Nephron progenitor cell (in vitro differentiated cells): ENCODE data around the gene BRD4.

Source experiments
- DNase-seq: peaks from one replicate; pipeline ENCODE4 v3.0.0; 2021
- H3K27ac Mint-ChIP-seq: 2 replicates; pipeline ENCODE4 v1.8.0; 2021; ENCODE audit warnings: mild to moderate bottlenecking, moderate library complexity, mixed read lengths
- H3K27me3 Mint-ChIP-seq: 2 replicates; pipeline ENCODE4 v1.8.0; 2021; ENCODE audit warnings: mild to moderate bottlenecking, low read depth, mixed read lengths; ENCODE audit not compliant: poor library complexity
- H3K36me3 Mint-ChIP-seq: 2 replicates; pipeline ENCODE4 v1.8.0; 2021; ENCODE audit warnings: low read depth, mixed read lengths
- H3K4me1 Mint-ChIP-seq: 2 replicates; pipeline ENCODE4 v1.8.0; 2021; ENCODE audit warnings: mixed read lengths
- H3K4me3 Mint-ChIP-seq: 2 replicates; pipeline ENCODE4 v1.8.0; 2021; ENCODE audit warnings: mild to moderate bottlenecking, moderate library complexity, mixed read lengths
- H3K9me3 Mint-ChIP-seq: 2 replicates; pipeline ENCODE4 v1.8.0; 2021; ENCODE audit warnings: mild to moderate bottlenecking, moderate library complexity, mixed read lengths
- CTCF ChIP-seq: fragments of 200-600 bp; sonication (generic); IDR thresholded peaks from 2 replicates; pipeline ENCODE4 v1.5.0; 2021; ENCODE audit warnings: antibody characterized with exemption

BRD4 gene

GRCh38 chr19:15231271-15231670 lies 101.1 kb downstream of the BRD4 start:
- Mint-ChIP-seq H3K36me3 (peaks cover 16% of the 10 kb centered on the region), H3K9me3 (peaks cover 5% of the 10 kb centered on the region), H3K27ac (no peak overlapping the region), H3K4me1 (peaks cover 30% of the 10 kb centered on the region), H3K27me3 (peaks cover 39% of the 10 kb centered on the region), H3K4me3 (no peak overlapping the region)
- DNase-seq = no peak
- no peak for TF ChIP-seq CTCF

GRCh38 chr19:15227261-15227660 lies 105.1 kb downstream of the BRD4 start:
- Mint-ChIP-seq H3K36me3 (no peaks in the 10 kb centered on the region), H3K9me3 (peaks cover 5% of the 10 kb centered on the region), H3K27me3 (peaks cover 22% of the 10 kb centered on the region), H3K27ac (no peak overlapping the region), H3K4me1 (peaks cover 28% of the 10 kb centered on the region), H3K4me3 (no peak overlapping the region)
- TF ChIP-seq CTCF = no peak
- no peak for DNase-seq

GRCh38 chr19:15225760-15226159 lies 106.6 kb downstream of the BRD4 start:
- Mint-ChIP-seq H3K36me3 (no peaks in the 10 kb centered on the region), H3K4me1 (peaks cover 40% of the 10 kb centered on the region), H3K27me3 (peaks cover 8% of the 10 kb centered on the region), H3K27ac (no peak overlapping the region), H3K4me3 (no peak overlapping the region), H3K9me3 (peaks cover 5% of the 10 kb centered on the region)
- no peak for DNase-seq
- TF ChIP-seq CTCF = no peak

GRCh38 chr19:15223649-15224361 lies 108.5 kb downstream of the BRD4 start:
- DNase-seq = no peak
- Mint-ChIP-seq H3K27me3 (no peaks in the 10 kb centered on the region), H3K4me1 (peaks cover 46% of the 10 kb centered on the region), H3K36me3 (no peaks in the 10 kb centered on the region), H3K27ac (peak overlapping the region; percentile 67), H3K9me3 (peaks cover 5% of the 10 kb centered on the region), H3K4me3 (peak overlapping the region; percentile 83)
- TF ChIP-seq CTCF = no peak

- no peak for TF ChIP-seq CTCF
- Mint-ChIP-seq H3K9me3 (peaks cover 5% of the 10 kb centered on the region), H3K27me3 (no peaks in the 10 kb centered on the region), H3K4me1 (peaks cover 50% of the 10 kb centered on the region), H3K27ac (peak overlapping the region; percentile 97), H3K4me3 (peak overlapping the region; percentile 83), H3K36me3 (no peaks in the 10 kb centered on the region)
- peak; percentile 95 for DNase-seq
Observed at GRCh38 chr19:15222738-15223648, 109.3 kb downstream of the BRD4 start.
